Globus pallidus (tissue), 1 donor: ENCODE results near the gene SLC6A13.
A peak's percentile ranks its signal among the peaks of the same experiment; 100 is the strongest.
"Not testable (repeated sequence)": the region's sequence is repeated elsewhere in the genome, so short reads cannot be mapped to it uniquely, and the experiment has no call there.

ENCODE experiments used
- DNase-seq: peaks from one replicate; pipeline ENCODE4 v3.0.0-alpha.2; 2015; ENCODE audit warnings: low spot score

Gene SLC6A13

GRCh38 chr12:233615-233968 is 29.0 kb downstream of the SLC6A13 start:
- DNase-seq: no peak

- no peak for DNase-seq
Measured at GRCh38 chr12:232731-233614, 29.7 kb downstream of the SLC6A13 start.

GRCh38 chr12:230925-231671 is 31.5 kb downstream of the SLC6A13 start:
- peak; percentile 76 for DNase-seq

- DNase-seq: no peak
Measured at GRCh38 chr12:229441-230191, 33.0 kb downstream of the SLC6A13 start.

GRCh38 chr12:228846-229200 is 33.8 kb downstream of the SLC6A13 start:
- no peak for DNase-seq

GRCh38 chr12:227923-228845 is 34.5 kb downstream of the SLC6A13 start:
- no peak for DNase-seq

- DNase-seq: no peak
Measured at GRCh38 chr12:227286-227915, 35.2 kb downstream of the SLC6A13 start.

GRCh38 chr12:226401-226800 is 36.2 kb downstream of the SLC6A13 start:
- DNase-seq: no peak

GRCh38 chr12:225012-225411 is 37.6 kb downstream of the SLC6A13 start:
- no peak for DNase-seq

- no peak for DNase-seq
Measured at GRCh38 chr12:224330-224729, 38.3 kb downstream of the SLC6A13 start.

GRCh38 chr12:223841-224240 is 38.8 kb downstream of the SLC6A13 start:
- DNase-seq: no peak

GRCh38 chr12:221736-222135 is 40.9 kb downstream of the SLC6A13 start:
- DNase-seq: no peak

GRCh38 chr12:220946-221550 is 41.6 kb downstream of the SLC6A13 start:
- no peak for DNase-seq

- DNase-seq: no peak
Measured at GRCh38 chr12:220491-220890, 42.1 kb downstream of the SLC6A13 start.

- DNase-seq: peak; percentile 77
Measured at GRCh38 chr12:219891-220352, 42.7 kb downstream of the SLC6A13 start.

- DNase-seq: no peak
Measured at GRCh38 chr12:218728-219590, 43.7 kb downstream of the SLC6A13 start.

GRCh38 chr12:218221-218620 is 44.4 kb downstream of the SLC6A13 start:
- no peak for DNase-seq

- not testable (repeated sequence) for DNase-seq
Measured at GRCh38 chr12:217029-217428, 45.6 kb downstream of the SLC6A13 start.

- no peak for DNase-seq
Measured at GRCh38 chr12:215116-215515, 47.5 kb downstream of the SLC6A13 start.
